PC-9 (cell line): Measurements from ENCODE around the gene ZFYVE27.

Experiments
- EZH2 ChIP-seq: fragments of 200-600 bp; sonication (generic); IDR thresholded peaks from 2 replicates; pipeline ENCODE4 v1.8.0; 2017; ENCODE audit warnings: antibody characterized with exemption, low read depth
- TF ChIP-seq, protein P1 (sequence below): fragments of 200-600 bp; sonication (generic); conservative IDR thresholded peaks from 2 replicates; pipeline ENCODE4 v1.6.1; 2017; ENCODE audit warnings: mixed run types, antibody characterized with exemption, mild to moderate bottlenecking, moderate library complexity

DNA sequence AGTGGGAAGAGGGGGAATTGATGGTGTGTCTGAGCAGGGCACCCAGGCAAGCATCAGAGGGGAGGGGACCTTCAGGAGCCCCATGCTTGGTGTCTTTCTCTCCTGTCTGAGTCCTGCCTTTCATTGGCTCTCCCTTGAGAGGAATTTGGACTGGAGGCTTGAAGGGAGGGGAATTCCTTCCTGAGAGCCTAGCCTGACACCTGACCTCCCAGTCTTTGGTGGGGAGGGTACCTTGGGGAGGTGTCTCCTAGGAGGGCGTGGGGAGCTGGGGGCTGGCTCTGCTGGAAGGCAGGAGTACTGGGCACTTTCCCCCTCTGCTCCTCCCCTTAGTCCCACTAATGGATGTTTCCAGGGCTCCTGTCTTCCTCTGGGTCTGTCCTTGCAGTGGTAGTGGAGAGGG lies 36.2 kb downstream of the ZFYVE27 start:
- TF ChIP-seq, protein P1, sequence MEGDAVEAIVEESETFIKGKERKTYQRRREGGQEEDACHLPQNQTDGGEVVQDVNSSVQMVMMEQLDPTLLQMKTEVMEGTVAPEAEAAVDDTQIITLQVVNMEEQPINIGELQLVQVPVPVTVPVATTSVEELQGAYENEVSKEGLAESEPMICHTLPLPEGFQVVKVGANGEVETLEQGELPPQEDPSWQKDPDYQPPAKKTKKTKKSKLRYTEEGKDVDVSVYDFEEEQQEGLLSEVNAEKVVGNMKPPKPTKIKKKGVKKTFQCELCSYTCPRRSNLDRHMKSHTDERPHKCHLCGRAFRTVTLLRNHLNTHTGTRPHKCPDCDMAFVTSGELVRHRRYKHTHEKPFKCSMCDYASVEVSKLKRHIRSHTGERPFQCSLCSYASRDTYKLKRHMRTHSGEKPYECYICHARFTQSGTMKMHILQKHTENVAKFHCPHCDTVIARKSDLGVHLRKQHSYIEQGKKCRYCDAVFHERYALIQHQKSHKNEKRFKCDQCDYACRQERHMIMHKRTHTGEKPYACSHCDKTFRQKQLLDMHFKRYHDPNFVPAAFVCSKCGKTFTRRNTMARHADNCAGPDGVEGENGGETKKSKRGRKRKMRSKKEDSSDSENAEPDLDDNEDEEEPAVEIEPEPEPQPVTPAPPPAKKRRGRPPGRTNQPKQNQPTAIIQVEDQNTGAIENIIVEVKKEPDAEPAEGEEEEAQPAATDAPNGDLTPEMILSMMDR = no peak
- no peak for TF ChIP-seq EZH2
